ENCODE data around the gene HMOX1. TPM values are rescaled to one million over a fixed set of nuclear protein-coding genes. Genes with fewer than 3 reads are reported as not detected.

The HMOX1 gene
- total RNA-seq, 2 donors from 2014 or later = 29.5 to 52.3 TPM

- ATAC-seq = no peak
- DNase-seq = no peak
- intact Hi-C loops (cut with DNase I, micrococcal nuclease) = no loop called here
Observed at GRCh38 chr22:35375031-35375430, 5.9 kb upstream of the HMOX1 start.

DNA sequence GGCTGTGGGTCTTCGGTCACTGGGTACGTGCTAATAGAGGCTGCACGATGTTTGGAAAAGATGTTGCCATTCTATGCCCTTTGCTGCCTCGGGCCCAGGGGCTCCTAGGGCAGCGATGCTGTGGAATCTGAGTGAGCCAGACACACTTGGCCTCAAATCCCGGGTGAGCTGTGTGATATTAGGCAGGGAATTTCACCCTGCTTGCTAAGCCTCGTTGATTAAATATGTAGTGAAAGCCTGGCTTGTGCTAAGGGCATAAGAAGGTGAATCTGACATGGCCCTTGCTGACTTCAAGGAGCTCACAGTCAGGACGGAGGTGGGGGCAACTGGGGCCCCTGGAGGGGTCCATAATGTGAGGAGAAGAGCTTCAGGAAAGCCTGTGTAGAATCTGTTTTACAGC is 5.4 kb upstream of the HMOX1 start:
- ATAC-seq = no peak
- intact Hi-C loops (cut with DNase I, micrococcal nuclease) = no loop called here

DNA sequence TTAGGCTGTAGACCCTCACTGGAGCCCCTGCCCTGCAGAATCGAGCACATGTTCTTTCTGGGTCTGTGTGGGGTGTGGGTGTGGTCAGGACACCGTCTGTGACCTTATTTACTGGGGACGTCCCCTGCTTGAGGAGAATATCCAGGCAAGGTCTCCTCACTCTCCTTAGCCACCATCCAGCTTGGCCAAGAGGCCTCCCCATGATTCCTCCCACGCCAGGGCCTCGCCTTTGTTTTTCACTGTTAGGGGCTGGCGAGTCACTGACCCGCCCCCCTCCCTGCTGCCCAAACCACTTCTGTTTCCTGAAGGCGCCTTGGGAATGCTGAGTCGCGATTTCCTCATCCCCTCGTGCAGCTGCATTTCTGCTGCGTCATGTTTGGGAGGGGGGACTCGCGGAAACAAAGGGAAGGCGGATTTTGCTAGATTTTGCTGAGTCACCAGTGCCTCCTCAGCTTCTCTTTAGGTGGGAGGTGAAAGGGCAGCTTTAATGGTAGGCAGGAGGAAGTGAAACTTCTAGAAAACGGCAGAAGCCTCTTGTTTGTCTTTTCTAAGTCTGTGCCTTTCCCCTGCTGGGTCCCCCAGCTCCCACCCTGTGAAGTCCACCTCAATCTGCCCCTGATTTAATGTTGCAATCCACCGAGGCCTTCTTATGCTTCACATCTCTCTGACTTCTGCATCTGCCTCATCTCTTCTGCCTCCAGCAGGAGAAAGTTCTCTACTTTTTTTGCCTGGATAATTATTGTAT is 4.0 kb upstream of the HMOX1 start:
- DNase-seq = peak; percentile 91 to 97
- ATAC-seq = peak; percentile 35
- intact Hi-C loops (cut with DNase I, micrococcal nuclease) = no loop called here

More for the DNA sequence above, 5.4 kb upstream of the HMOX1 start:
- no peak for DNase-seq

DNA sequence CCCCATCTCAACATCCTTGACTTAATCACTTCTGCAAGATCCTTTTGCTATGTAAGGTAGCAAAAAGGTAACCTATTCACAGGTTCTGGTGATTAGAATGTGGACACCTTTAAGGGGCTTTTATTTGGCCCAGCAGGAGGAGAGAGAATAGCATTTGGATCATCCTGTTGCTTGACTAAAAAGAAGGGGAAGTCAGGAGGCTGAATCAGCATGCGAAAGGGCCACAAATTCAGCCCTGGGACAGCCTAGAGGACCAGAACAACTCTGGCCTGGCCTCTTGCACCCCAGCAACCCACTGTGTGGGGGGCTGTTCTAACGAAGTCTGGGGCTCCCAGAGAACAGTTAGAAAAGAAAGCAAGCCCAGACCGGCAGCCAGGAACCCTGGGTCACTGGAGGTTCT is 3.2 kb upstream of the HMOX1 start:
- intact Hi-C loops (cut with DNase I, micrococcal nuclease) = no loop called here
- DNase-seq (no peak), ATAC-seq (no peak)

GRCh38 chr22:35378621-35379020 is 2.3 kb upstream of the HMOX1 start:
- intact Hi-C loops (cut with DNase I, micrococcal nuclease) = no loop called here
- DNase-seq (no peak), ATAC-seq (no peak)

DNA sequence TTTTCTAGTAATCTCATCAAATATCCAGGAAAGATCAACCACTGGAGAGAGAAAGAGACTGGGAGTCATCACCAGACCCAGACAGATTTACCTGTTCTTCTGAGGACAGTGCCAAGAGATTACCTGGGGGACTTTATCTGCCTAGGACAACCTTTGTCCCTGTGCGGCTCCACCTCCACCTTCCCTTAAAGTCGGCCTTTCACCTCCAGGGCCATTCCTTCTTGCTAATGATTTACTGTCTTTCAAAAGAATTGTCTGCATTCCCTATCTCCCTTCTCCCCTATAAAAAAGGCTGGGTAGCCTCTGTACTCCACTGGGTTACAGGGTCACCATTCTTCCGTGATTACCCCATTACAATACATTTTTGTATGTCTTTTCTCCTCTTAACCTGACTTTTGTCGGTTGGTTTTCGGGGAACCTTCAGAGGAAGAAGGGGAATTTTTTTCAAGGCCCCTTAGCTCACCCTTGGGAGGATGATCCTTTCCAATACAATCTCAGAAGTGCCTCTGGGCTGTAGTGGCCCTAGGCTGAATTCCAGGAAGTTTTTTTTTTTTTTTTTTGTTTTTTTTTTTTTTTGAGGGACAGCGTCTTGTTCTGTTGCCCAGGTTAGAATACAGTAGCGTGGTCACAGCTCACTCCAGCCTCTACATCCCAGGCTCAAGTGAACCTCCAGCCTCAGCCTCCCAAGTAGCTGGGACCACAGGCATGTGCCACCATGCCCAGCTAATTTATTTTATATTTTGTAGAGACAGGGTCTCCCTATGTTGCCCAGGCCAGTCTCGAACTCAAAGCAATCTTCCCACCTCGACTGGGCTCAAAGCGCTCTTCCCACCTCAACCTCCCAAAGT is 1.5 kb upstream of the HMOX1 start:
- DNase-seq = peak; percentile 60 to 79
- ATAC-seq = peak; percentile 69

GRCh38 chr22:35380013-35380412 is 883 bp upstream of the HMOX1 start:
- peak; percentile 31 for ATAC-seq
- intact Hi-C loops (cut with DNase I, micrococcal nuclease) = no loop called here
- peak; percentile 37 to 58 for DNase-seq

More for the DNA sequence above, 1.5 kb upstream of the HMOX1 start:
- intact Hi-C loops (cut with DNase I, micrococcal nuclease) = no loop called here

DNA sequence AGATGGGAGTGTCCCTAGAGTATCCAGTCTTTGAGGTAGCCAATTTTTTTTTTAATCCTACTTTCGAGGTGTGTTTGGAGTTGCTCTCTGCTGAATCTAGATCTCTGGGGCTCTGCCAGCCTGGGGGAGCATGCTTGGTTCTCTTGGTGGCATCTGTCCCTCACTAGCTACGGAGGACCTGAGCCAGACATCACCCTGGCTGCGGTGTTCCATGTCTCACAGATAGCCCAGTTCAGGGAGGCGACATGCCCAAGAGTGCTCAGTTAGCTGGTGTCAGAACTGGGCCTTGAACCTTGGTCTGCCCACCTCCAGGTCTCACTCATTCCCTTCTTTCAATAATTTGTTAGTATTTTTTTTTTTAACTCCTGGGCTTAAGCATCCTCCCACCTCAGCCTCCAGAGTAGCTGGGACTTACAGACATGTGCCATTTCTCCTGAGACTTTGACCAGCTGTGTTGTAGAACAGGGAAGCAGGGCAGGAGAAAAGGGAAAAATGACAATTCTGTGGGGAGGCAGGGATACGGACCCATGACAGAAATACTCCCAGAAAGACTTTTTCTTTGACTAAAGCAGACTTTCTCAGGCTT is 621 bp downstream of the HMOX1 start:
- no peak for ATAC-seq
- intact Hi-C loops (cut with DNase I, micrococcal nuclease) = no loop called here
- no peak for DNase-seq

DNA sequence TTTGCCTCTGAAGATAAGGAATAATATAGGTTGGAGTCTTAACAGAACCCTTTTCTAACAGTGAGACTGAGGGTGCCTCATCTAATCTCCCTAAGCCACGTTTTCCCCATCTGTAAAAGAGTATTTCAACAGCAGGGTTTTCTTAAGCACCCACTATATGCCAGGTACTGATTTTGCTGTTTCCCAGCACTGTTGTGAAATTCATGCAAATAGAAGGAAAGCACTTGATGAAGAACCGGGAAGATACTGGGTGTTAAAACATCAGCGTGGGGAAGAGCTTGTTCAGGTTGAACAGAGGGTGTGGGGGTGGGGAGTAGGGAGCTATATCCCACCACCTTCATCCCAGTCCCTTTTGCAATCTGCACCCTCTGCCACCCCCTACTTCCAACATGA is 2.8 kb downstream of the HMOX1 start:
- no peak for DNase-seq
- intact Hi-C loops (cut with DNase I, micrococcal nuclease) = no loop called here
- ATAC-seq = no peak

DNA sequence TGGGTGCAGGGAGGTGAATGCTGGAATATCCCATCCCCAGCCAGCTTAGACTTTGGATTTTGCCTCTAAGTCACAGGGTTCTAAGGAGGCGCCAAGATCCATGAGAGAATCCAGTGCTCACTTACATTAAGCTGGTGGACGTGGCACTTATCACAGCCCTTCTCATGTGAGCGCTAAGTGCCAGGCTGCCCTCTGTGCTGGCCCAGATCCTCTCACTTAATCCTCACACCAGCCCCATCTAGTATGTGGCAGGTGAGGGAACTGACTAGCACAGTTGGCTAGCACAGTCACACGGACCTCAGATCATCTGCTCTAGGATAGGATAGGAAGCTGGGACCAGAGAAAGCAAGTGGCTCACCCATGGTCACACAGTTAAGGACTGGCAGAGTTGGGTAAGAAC is 3.6 kb downstream of the HMOX1 start:
- DNase-seq (no peak), ATAC-seq (no peak)
- intact Hi-C loops (cut with DNase I, micrococcal nuclease) = no loop called here

DNA sequence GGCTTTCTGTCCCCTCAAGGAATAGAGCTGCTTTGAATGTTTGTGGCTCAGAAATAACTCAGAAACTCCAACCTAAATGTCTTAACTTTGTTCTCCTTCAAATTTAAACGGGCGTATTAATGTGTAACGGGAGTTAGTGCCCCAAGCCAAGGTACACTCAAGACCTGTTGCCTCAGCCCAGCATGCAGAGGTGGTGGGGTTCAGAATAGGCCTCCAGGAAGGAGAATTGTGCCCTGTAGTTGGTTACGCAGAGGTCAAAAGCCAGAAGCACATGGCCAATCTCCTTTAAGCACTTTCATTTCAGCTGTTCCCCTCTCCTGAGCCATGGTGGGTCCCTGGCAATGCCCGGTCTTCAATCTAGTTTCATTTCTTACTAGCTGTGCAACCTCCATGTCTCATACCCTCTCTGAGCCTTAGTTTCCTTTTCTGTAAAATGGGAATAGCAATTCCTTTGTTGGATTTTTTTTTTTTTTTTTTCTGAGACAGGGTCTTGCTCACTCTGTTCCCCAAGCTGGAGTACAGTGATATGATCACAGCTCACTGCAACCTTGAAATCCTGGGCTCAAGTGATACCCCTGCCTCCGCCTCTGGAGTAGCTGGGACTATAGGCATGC is 4.2 kb downstream of the HMOX1 start:
- intact Hi-C loops (cut with DNase I, micrococcal nuclease) = no loop called here
- DNase-seq = no peak

GRCh38 chr22:35386670-35387288 is 5.9 kb downstream of the HMOX1 start:
- intact Hi-C loops (cut with DNase I, micrococcal nuclease) = no loop called here
- ATAC-seq (no peak), DNase-seq (no peak)

More for the DNA sequence above, 4.2 kb downstream of the HMOX1 start:
- ATAC-seq = no peak

DNA sequence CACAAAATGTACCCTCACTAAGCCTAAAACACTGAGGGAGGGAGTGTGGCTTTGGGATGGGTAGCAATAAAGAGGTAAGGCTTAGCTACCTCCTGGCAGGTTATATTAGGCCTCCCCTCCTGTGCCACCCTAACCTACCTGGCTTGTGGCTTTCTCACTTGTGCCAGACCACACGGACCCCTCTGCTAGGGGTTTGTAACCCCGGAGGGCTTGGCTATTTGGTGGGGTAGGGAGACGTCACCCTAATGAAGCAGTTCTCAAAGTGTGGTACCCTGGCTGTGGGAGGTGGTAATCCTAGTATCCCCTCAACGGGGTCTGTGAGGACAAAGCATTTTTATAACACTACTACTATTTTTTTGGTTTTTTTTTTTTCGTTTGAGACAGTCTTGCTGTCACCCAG is 10.0 kb downstream of the HMOX1 start:
- intact Hi-C loops (cut with DNase I, micrococcal nuclease) = no loop called here
- ATAC-seq = no peak
- DNase-seq = no peak

DNA sequence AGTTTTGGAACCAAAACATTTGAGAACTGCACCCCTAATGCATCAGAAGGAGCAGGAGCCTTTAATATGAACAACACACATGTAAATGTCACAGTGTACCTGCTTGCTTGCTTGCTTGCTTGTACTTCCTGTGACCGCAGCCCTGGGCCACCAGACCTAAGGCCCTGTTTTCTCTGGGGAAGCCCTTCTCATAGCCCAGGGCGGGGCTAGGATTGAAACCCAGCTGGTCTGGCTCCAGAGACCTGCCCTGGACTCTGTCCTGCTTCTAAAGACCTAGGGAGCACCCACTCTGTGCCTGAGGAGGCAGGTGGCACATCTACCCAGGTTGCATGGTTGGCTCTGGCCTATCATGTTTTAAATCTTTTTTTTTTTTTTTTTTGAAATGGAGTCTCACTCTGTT is 11.5 kb downstream of the HMOX1 start:
- intact Hi-C loops (cut with DNase I, micrococcal nuclease) = no loop called here

DNA sequence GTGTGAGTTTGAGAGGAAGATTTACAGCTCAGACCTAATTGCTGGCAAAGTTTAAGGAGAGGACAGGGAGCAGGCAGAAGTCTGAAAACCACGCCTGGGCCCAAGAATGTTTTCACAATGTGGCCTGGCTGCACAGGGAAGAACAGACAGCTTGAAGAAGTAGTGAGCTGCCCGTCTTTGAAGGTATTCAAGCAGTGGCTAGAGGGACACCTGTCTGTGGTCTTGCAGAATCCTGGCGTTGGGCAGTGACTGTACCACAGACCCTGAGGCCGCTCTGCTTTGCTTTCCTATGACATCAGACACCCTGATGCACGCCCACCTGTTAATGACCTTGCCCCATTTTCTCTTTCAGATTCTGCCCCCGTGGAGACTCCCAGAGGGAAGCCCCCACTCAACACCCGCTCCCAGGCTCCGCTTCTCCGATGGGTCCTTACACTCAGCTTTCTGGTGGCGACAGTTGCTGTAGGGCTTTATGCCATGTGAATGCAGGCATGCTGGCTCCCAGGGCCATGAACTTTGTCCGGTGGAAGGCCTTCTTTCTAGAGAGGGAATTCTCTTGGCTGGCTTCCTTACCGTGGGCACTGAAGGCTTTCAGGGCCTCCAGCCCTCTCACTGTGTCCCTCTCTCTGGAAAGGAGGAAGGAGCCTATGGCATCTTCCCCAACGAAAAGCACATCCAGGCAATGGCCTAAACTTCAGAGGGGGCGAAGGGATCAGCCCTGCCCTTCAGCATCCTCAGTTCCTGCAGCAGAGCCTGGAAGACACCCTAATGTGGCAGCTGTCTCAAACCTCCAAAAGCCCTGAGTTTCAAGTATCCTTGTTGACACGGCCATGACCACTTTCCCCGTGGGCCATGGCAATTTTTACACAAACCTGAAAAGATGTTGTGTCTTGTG is 12.5 kb downstream of the HMOX1 start:
- ATAC-seq (peak; percentile 30), DNase-seq (no peak)
- intact Hi-C loops (cut with DNase I, micrococcal nuclease) = no loop called here

More for the DNA sequence above, 11.5 kb downstream of the HMOX1 start:
- peak; percentile 47 to 59 for DNase-seq
- ATAC-seq = peak; percentile 89

- DNase-seq = no peak
Observed at GRCh38 chr22:35394011-35394312, 13.1 kb downstream of the HMOX1 start.

DNA sequence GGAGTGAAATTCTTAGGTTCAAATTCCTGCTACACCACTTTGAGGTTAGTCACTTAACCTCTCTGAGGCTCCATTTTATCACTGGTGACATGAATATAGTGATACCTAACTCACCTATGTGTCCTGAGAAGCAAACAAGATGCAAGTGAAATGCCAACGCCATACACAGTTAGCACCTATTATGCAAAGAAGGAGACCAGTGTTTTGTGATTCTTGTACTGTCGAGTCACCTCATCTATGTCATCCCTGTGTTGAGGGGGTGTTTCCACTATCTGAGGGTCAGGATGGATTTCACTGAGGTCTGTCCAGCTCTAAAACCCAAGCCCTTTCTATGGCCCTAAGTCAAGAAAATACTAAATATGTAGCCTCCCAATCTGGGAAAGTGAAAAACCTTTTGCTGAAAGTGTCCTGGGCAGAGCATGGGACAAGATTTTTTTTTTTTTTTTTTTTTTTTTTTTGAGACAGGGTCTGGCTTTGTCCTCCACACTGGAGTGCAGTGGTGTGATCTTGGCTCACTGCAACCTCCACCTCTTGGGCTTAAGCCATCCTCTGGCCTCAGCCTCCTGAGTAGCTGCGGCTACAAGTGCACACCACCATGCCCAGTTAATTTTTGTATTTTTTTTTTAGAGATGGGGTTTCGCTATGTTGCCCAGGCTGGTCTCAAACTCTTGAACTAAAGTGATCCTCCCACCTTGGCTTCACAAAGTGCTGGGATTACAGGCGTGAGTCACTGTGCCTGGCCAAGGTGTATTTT is 14.1 kb downstream of the HMOX1 start:
- intact Hi-C loops (cut with DNase I, micrococcal nuclease) = no loop called here
- DNase-seq = no peak
- no peak for ATAC-seq

More at GRCh38 chr22:35394011-35394312, 13.1 kb downstream of the HMOX1 start:
- intact Hi-C loops (cut with DNase I, micrococcal nuclease) = no loop called here
- ATAC-seq = no peak
